Activated CD8-positive, alpha-beta memory T cell treated with anti-CD3 and anti-CD28 coated beads for 24 hours (primary cell): ENCODE measurements around the gene CD81.

Experiments used
- DNase-seq: peaks from one replicate; pipeline ENCODE4 v3.0.0-alpha.2; 2020

Gene CD81

GRCh38 chr11:2391181-2391975, 14.3 kb downstream of the CD81 start:
- DNase-seq: no peak

GRCh38 chr11:2392241-2392959, 15.3 kb downstream of the CD81 start:
- DNase-seq: no peak

GRCh38 chr11:2393111-2393868, 16.2 kb downstream of the CD81 start:
- DNase-seq: no peak

GRCh38 chr11:2393941-2394817, 17.1 kb downstream of the CD81 start:
- no peak for DNase-seq

GRCh38 chr11:2394818-2395105, 17.7 kb downstream of the CD81 start:
- DNase-seq: no peak

- DNase-seq: no peak
Measured at GRCh38 chr11:2395211-2395730, 18.2 kb downstream of the CD81 start.

GRCh38 chr11:2395856-2396255, 18.7 kb downstream of the CD81 start:
- no peak for DNase-seq

GRCh38 chr11:2396471-2396870, 19.4 kb downstream of the CD81 start:
- no peak for DNase-seq

- no peak for DNase-seq
Measured at GRCh38 chr11:2397005-2397404, 19.9 kb downstream of the CD81 start.

- no peak for DNase-seq
Measured at GRCh38 chr11:2398664-2399355, 21.7 kb downstream of the CD81 start.

- no peak for DNase-seq
Measured at GRCh38 chr11:2399488-2400068, 22.5 kb downstream of the CD81 start.

- DNase-seq: peak; percentile 100
Measured at GRCh38 chr11:2400069-2400761, 23.1 kb downstream of the CD81 start, which contains the start of gene TSSC4. TSS of gene TSSC4 (plus strand) at chr11:2400750. CDS start at chr11:2402634, 1,884 bp downstream.

GRCh38 chr11:2400762-2401435, 23.8 kb downstream of the CD81 start:
- no peak for DNase-seq

- DNase-seq: no peak
Measured at GRCh38 chr11:2401436-2401984, 24.4 kb downstream of the CD81 start.

GRCh38 chr11:2402106-2402505, 25.0 kb downstream of the CD81 start:
- DNase-seq: no peak

GRCh38 chr11:2402890-2403645, 26.0 kb downstream of the CD81 start:
- DNase-seq: no peak

- no peak for DNase-seq
Measured at GRCh38 chr11:2404735-2405196, 27.7 kb downstream of the CD81 start.

- no peak for DNase-seq
Measured at GRCh38 chr11:2406451-2406850, 29.3 kb downstream of the CD81 start.

- DNase-seq: no peak
Measured at GRCh38 chr11:2406878-2407410, 29.8 kb downstream of the CD81 start.
